SH-SY5Y (cell line): ENCODE measurements around the gene PRKCZ.

Experiments
- GATA2 ChIP-seq: IDR thresholded peaks from 2 replicates; pipeline ENCODE4 v1.6.1; 2011; ENCODE audit warnings: mild to moderate bottlenecking, low read depth, low read length
- GATA3 ChIP-seq: IDR thresholded peaks from 2 replicates; pipeline ENCODE4 v1.6.1; 2011; ENCODE audit warnings: low read depth, mild to moderate bottlenecking, low read length, moderate library complexity

- TF ChIP-seq GATA2 (no peak), GATA3 (no peak)
Observed at GRCh38 chr1:2212274-2212531, 162.0 kb downstream of the PRKCZ start.
